Spleen (tissue), 11 donors: Measurements from ENCODE around the gene TLDC2. TPM values are rescaled to one million over a fixed set of nuclear protein-coding genes. Genes with fewer than 3 reads are reported as not detected.

Source experiments
- DNase-seq: peaks from one replicate; pipeline ENCODE4 v3.0.0-alpha.2; 2020
- H3K27ac ChIP-seq, 8 donors: fragments of 200-600 bp; sonication (generic) in 7 of 8; 1 replicate in 4 of 8; 2 replicates in 4 of 8; pipeline versions ENCODE4 v1.5.0 to v1.8.0; 2016 to 2021; ENCODE audit warnings: inconsistent platforms in 4 of 8, mild to moderate bottlenecking in 4 of 8, moderate library complexity in 1 of 8
- H3K27me3 ChIP-seq, 7 donors: fragments of 200-600 bp; sonication (generic) in 6 of 7; replicated peaks in 1 of 7; 1 replicate in 4 of 7; 2 replicates in 3 of 7; pipeline versions ENCODE4 v1.5.0 to v1.8.0; 2016 to 2021; ENCODE audit warnings: inconsistent platforms in 3 of 7, mild to moderate bottlenecking in 1 of 7
- H3K36me3 ChIP-seq, 6 donors: fragments of 200-600 bp; sonication (generic) in 5 of 6; 1 replicate in 4 of 6; 2 replicates in 2 of 6; pipeline versions ENCODE4 v1.5.0 to v1.8.0; 2016 to 2021; ENCODE audit warnings: inconsistent platforms in 2 of 6
- H3K4me1 ChIP-seq, 6 donors: fragments of 200-600 bp; sonication (generic) in 5 of 6; 1 replicate in 3 of 6; 2 replicates in 3 of 6; pipeline versions ENCODE4 v1.5.0 to v1.8.0; 2016 to 2021; ENCODE audit warnings: inconsistent platforms in 3 of 6
- H3K4me3 ChIP-seq, 8 donors: fragments of 200-600 bp; sonication (generic) in 7 of 8; 1 replicate in 4 of 8; 2 replicates in 4 of 8; pipeline versions ENCODE4 v1.5.0 to v1.8.0; 2016 to 2021; ENCODE audit warnings: inconsistent platforms in 4 of 8, mild to moderate bottlenecking in 4 of 8, moderate library complexity in 2 of 8
- H3K9me3 ChIP-seq, 8 donors: fragments of 200-600 bp; sonication (generic) in 7 of 8; 1 replicate in 4 of 8; 2 replicates in 4 of 8; pipeline versions ENCODE4 v1.5.0 to v1.8.0; 2016 to 2021; ENCODE audit warnings: inconsistent platforms in 4 of 8
- POLR2A ChIP-seq, 3 donors: fragments of 450-650 bp; IDR thresholded peaks; one replicate each; pipeline ENCODE4 v1.5.1; 2017; ENCODE audit warnings: antibody characterized with exemption in 3 of 3, mild to moderate bottlenecking in 1 of 3
- POLR2AphosphoS5 ChIP-seq, 3 donors: sonication (generic); formaldehyde crosslinking; IDR thresholded peaks; one replicate each; pipeline ENCODE4 v1.5.1; 2017; ENCODE audit warnings: antibody characterized with exemption in 3 of 3
- WGBS, 5 donors: extraction: QIAGEN DNeasy Blood & Tissue Kit in 3 of 5; methylation state at CpG; one replicate each; pipeline versions ENCODE4 v1.1.5 to v1.1.7; 2013 to 2018; 5-methylcytosine and 5-hydroxymethylcytosine counted together
- intact Hi-C: fragments of 100-400 bp; cut with DNase I; formaldehyde crosslinking; loops from one replicate; pipeline ENCODE4 v1.15.0; 2023; ENCODE audit warnings: low total_unique reads
- polyA plus RNA-seq, 3 donors: library from polyadenylated mRNA; stranded (reverse); fragments of 200-250 nt; gene quantifications; one replicate each; pipeline ENCODE4 v1.2.1, GENCODE V29; 2013
- total RNA-seq, 7 donors: library from RNA; depleted of rRNA in 3 of 7; stranded (reverse); fragments of >200 nt in 3 of 7; fragmentation: NEBNext Ultra II Directional in 4 of 7; extraction: Animal tissue kit (Norgen Biotek cat#: 25700) in 4 of 7; gene quantifications; one replicate each; pipeline versions ENCODE4 v1.1.0 to v1.2.1, GENCODE V29; 2016 to 2021
- TF ChIP-seq, protein P1 (sequence below), 11 experiments: fragments of 200-600 bp in 7 of 11; fragments of 450-650 bp in 4 of 11; sonication (generic) in 4 of 11; IDR thresholded peaks in 8 of 11; conservative IDR thresholded peaks in 3 of 11; 1 replicate in 7 of 11; 2 replicates in 4 of 11; pipeline versions ENCODE4 v1.4.0 to v1.8.0; 2016 to 2021; ENCODE audit warnings: antibody characterized with exemption in 11 of 11, inconsistent platforms in 4 of 11, mild to moderate bottlenecking in 1 of 11
- donor health status: healthy with polysubstance abuse.
- donor health status: DM: no; HTN: no; CAD: no; lungs with moderate emphysema.
- donor health status: DM: no; HTN: no; CAD: no.
- donor health status: Bipolar disorder and iron deficiency.
- donor health status: healthy.
- donor health status: DM: no; HTN: no; CAD: no.
- donor health status: DM: yes; HTN: yes; CAD: no.

Gene TLDC2
- total and polyA plus RNA-seq, 10 donors = 0.05 to 0.16 (median 0.11) TPM; not detected in 7

- no peak overlapping the region for H3K4me3 ChIP-seq
- H3K9me3 ChIP-seq = no peaks in the 10 kb centered on the region
- H3K36me3 ChIP-seq = peaks cover 0 to 54% (median 45%) of the 10 kb centered on the region in 6 donors
- intact Hi-C loops = no loop called here
- H3K27ac ChIP-seq = no peak overlapping the region
- H3K4me1 ChIP-seq = peaks cover 8 to 17% (median 11%) of the 10 kb centered on the region in 6 donors
- WGBS, 5 donors = 84 to 93% (median 86%) methylated on average over 11 to 15 of the region's 15 CpGs
- H3K27me3 ChIP-seq = no peaks in the 10 kb centered on the region
- TF ChIP-seq POLR2AphosphoS5 (IDR thresholded peaks at IDR 0.05) = peak; percentile 26 to 69 (median 39)
- TF ChIP-seq, protein P1, sequence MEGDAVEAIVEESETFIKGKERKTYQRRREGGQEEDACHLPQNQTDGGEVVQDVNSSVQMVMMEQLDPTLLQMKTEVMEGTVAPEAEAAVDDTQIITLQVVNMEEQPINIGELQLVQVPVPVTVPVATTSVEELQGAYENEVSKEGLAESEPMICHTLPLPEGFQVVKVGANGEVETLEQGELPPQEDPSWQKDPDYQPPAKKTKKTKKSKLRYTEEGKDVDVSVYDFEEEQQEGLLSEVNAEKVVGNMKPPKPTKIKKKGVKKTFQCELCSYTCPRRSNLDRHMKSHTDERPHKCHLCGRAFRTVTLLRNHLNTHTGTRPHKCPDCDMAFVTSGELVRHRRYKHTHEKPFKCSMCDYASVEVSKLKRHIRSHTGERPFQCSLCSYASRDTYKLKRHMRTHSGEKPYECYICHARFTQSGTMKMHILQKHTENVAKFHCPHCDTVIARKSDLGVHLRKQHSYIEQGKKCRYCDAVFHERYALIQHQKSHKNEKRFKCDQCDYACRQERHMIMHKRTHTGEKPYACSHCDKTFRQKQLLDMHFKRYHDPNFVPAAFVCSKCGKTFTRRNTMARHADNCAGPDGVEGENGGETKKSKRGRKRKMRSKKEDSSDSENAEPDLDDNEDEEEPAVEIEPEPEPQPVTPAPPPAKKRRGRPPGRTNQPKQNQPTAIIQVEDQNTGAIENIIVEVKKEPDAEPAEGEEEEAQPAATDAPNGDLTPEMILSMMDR (IDR thresholded peaks at IDR 0.05 in 8 of 11, conservative IDR thresholded peaks at IDR 0.05 in 3 of 11) = no peak
- DNase-seq = no peak
These were observed 13.1 kb downstream of the TLDC2 start for GRCh38 chr20:36888880-36889516.

DNA sequence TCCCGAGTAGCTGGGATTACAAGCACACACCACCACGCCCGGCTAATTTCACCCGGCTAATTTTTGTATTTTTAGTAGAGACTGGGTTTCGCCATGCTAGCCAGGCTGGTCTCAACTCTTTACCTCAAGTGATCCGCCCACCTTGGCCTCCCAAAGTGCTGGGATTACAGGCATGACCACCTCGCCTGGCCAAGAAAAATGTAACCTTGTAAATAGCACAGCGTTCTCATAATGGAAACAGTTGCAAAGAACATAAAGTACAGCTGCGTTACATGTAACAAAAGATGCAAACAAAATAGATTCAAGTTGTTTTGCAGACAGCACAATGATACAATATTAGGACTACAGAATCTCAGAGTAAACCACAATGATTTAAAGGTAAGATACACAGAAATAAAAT lies 14.6 kb downstream of the TLDC2 start:
- WGBS, 5 donors = 89 to 94% (median 91%) methylated on average over 9 of the region's 9 CpGs
- peaks cover 8 to 17% (median 11%) of the 10 kb centered on the region in 6 donors for H3K4me1 ChIP-seq
- intact Hi-C loops = no loop called here
- H3K4me3 ChIP-seq = no peak overlapping the region
- TF ChIP-seq POLR2A (IDR thresholded peaks at IDR 0.05) (no peak), POLR2AphosphoS5 (IDR thresholded peaks at IDR 0.05) (no peak)
- TF ChIP-seq, protein P1 (IDR thresholded peaks at IDR 0.05 in 8 of 11, conservative IDR thresholded peaks at IDR 0.05 in 3 of 11) = no peak
- no peak for DNase-seq
- peaks cover 0 to 70% (median 58%) of the 10 kb centered on the region in 6 donors for H3K36me3 ChIP-seq
- no peak overlapping the region for H3K27ac ChIP-seq
- H3K27me3 ChIP-seq = no peaks in the 10 kb centered on the region
- H3K9me3 ChIP-seq = no peaks in the 10 kb centered on the region

GRCh38 chr20:36891211-36891610 lies 15.3 kb downstream of the TLDC2 start:
- H3K4me3 ChIP-seq = no peak overlapping the region
- TF ChIP-seq POLR2AphosphoS5 (IDR thresholded peaks at IDR 0.05) = peak in 1 of 3 donors; percentile 14
- TF ChIP-seq, protein P1 (IDR thresholded peaks at IDR 0.05 in 8 of 11, conservative IDR thresholded peaks at IDR 0.05 in 3 of 11) = no peak
- H3K9me3 ChIP-seq = no peaks in the 10 kb centered on the region
- H3K27ac ChIP-seq = no peak overlapping the region
- H3K36me3 ChIP-seq = peaks cover 3 to 77% (median 64%) of the 10 kb centered on the region in 6 donors
- peaks cover 8 to 17% (median 11%) of the 10 kb centered on the region in 6 donors for H3K4me1 ChIP-seq
- 91 to 100% (median 95%) methylated on average over 4 of the region's 4 CpGs for WGBS, 5 donors
- no peaks in the 10 kb centered on the region for H3K27me3 ChIP-seq
- no peak for DNase-seq
- intact Hi-C loops = no loop called here

- 84 to 95% (median 89%) methylated on average over 3 of the region's 3 CpGs for WGBS, 5 donors
- DNase-seq = no peak
- intact Hi-C loops = no loop called here
- Histone ChIP-seq H3K27ac (no peak overlapping the region), H3K36me3 (peaks cover 3 to 100% (median 88%) of the 10 kb centered on the region in 6 donors), H3K4me1 (no peaks in the 10 kb centered on the region), H3K27me3 (no peaks in the 10 kb centered on the region), H3K9me3 (no peaks in the 10 kb centered on the region), H3K4me3 (no peak overlapping the region)
- TF ChIP-seq POLR2A (IDR thresholded peaks at IDR 0.05) = no peak
- TF ChIP-seq POLR2AphosphoS5 (IDR thresholded peaks at IDR 0.05) = no peak
- TF ChIP-seq, protein P1 (IDR thresholded peaks at IDR 0.05 in 8 of 11, conservative IDR thresholded peaks at IDR 0.05 in 3 of 11) = no peak
These were observed 17.9 kb downstream of the TLDC2 start for GRCh38 chr20:36893801-36894200.
